ENCODE data around the gene VWDE. TPM values are rescaled to one million over a fixed set of nuclear protein-coding genes. Genes with fewer than 3 reads are reported as not detected.

VWDE gene
- under 0.01 and 0.18 TPM in 2 replicates for total RNA-seq

DNA sequence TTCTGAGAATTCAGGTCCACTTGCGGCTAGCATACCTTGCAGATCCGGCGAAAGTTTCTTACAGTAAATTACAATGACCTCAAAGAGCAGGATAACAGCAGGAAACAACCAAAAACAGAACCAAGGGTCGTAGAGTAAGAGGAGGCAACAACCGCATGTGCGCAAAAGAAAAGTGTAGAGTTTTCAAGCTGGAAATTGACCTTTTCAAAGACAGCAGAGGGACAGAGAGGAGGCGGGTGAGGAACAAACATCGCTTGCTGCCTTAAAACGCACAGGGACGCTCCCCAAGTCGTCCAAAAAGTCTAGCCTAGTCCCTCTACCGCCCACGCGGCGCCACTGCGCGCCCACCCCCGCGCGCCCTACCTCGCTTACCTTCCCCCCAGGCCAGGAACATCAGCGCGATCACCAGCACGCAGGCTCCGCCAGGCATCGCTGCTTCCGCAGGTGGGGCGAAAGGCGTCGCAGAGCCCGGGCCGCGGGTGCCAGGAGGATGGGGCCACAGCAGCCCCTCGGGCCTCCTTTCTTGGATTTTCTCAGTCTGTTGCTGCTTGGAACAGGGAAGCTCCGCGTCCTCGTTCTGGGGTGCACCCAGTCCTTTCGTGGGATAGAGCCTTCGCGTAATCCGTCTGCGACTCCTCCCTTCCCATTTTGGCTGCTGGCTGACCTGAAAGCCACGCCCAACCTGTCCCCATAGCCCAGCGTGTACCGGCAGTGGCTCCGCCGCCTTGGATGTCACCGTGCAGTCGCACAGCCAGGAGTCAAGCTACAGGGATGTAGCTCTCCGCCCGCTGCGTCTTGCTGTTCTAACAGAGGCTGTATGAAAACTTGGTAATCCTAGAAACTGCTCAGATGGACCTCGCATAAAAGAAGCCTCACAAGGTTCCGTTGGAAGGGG lies at the start of gene VWDE:
VWDE (minus strand) TSS at position 579 of the 895 bp plus-strand sequence; CDS start at position 430, 149 bp downstream.

Other genes starting within 250 kb of the VWDE start
- gene TMEM106B, start 192.6 kb downstream of the VWDE start, total RNA-seq = 127 and 163 TPM in 2 replicates
- not detected in 2 replicates for gene SCIN, start 166.9 kb upstream of the VWDE start, total RNA-seq

All from myometrial cell (primary cell).